GM18502 (cell line): ENCODE measurements around the gene SLC35F6.

Experiments used
- ATAC-seq: cut with Tn5 transposase; IDR thresholded peaks from one replicate; pipeline ENCODE4 v1.9.1; 2021; ENCODE audit warnings: mild to moderate bottlenecking; ENCODE audit not compliant: unreplicated experiment, poor library complexity

The SLC35F6 gene

GRCh38 chr2:26764078-26764887 is at the start of gene SLC35F6:
SLC35F6 (plus strand) TSS chr2:26764284; CDS start chr2:26764350, 66 bp downstream.
- ATAC-seq, result peak; percentile 82

GRCh38 chr2:26715528-26716270 is 48.4 kb upstream of the SLC35F6 start:
- no peak for ATAC-seq

DNA sequence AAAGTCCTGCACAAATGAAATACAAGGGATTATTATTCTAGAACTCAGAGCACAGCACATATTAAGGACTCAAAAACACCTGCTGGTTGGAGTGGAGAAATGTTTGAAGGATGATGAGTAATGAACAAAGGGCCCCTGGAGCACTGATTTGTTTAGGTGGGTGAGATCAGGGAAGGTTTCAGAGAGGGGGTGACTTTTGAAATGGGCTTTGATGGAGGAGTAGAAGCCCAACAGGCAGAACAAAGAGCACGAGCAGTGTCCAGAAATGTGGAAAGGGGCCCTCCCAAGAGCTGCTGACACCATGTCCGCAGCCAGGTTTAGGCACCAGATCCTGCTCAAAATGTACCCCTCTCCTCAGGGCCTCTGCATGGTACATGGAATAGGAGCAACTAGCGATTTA is 47.7 kb upstream of the SLC35F6 start:
- no peak for ATAC-seq

DNA sequence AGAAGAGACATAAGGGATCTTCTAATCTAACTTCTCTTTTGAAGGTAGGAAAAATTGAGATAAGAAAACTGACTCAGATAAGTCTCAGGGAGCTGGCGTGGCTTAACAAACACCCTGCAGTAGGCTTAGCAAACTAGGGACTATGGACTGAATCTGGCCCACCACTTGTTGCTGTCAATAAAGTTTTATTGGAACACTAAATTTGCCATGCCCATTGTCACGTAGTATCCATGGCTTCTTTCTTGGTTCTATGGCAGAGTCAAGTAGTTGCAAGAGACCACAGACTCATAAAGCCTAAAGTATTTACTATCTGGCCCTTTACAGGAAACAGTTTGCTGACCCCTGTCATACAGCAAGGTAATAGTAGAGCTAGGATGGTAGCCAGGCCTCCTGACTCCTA is 47.3 kb upstream of the SLC35F6 start:
- ATAC-seq, result no peak

DNA sequence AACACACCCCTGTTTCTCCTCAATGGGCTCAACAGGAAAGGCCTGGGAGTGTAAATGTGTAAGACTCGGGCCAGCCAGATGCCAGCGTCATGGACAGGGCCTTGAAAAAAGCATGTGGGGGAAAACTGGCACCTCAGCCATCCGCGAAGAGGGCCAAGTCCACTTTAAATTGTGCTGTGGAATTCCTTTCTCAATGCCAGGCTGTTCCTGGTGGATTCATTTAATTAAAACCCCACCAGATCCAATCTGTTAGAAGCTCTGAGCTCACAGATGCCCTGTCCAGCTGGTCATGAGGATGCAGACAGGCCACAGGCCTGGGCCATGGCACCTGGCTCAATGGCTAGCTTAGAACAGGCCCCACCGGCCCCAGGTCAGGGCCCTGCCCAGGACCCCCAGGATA is 46.7 kb upstream of the SLC35F6 start:
- no peak for ATAC-seq

GRCh38 chr2:26718949-26719686 is 45.0 kb upstream of the SLC35F6 start:
- no peak for ATAC-seq

GRCh38 chr2:26720322-26721114 is 43.6 kb upstream of the SLC35F6 start:
- no peak for ATAC-seq

GRCh38 chr2:26721115-26722032 is 42.7 kb upstream of the SLC35F6 start:
- ATAC-seq, result no peak

- no peak for ATAC-seq
Measured at GRCh38 chr2:26722328-26722727, 41.8 kb upstream of the SLC35F6 start.

GRCh38 chr2:26722911-26723310 is 41.2 kb upstream of the SLC35F6 start:
- ATAC-seq, result no peak

- no peak for ATAC-seq
Measured at GRCh38 chr2:26723475-26723874, 40.6 kb upstream of the SLC35F6 start.

DNA sequence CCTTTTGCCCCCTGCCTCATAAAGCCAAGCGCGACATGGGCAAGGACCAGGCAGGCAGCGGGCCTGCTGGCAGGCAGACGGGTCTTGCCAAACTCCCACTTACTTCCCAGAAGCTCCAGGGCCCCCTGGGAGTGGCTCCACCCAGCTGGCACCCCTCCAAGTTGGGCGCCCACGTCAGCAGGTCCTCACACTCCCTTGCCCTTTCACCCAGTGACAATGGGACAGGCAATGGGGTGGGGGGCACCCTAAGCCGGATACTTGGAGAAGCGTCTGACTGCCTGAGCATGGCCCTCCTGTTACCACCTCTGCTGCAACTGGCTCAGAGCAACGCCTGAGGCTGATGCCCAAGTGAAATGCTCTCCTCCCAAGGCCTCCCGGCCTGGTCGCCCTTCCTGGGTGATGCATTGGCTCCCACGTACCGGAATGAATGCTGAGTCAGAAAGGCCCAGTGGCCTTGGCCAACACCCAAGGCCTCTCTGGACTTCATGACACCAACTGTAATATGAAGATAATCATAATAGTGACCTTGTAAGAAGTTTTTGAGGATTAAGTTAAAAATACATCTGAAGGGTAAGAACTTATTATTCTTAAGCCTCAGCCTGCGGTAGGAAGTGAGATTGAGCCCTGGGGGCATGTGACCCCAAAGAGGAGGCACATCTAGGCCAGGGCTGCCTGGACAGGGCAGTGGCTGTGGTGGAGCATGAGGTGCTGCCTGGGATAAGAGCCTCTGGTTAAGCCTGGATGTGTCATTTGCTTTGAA is 39.9 kb upstream of the SLC35F6 start:
- no peak for ATAC-seq

- ATAC-seq, result no peak
Measured at GRCh38 chr2:26724784-26725520, 39.1 kb upstream of the SLC35F6 start.

DNA sequence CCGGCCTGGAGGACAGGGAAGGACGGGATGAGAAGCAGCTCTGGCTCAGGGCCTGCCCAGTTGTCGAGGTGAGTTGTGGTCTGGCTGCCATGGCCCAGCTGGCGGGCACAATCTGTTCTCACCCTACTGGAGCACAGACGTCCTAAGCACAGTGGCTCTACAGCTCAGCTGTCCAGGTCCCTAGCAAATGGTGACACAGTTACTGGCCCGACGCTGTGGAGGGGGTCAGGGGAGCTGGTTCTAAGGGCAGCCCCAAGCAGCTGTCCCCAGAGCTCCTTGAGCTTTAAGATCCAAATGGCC is 38.6 kb upstream of the SLC35F6 start:
- ATAC-seq, result no peak

DNA sequence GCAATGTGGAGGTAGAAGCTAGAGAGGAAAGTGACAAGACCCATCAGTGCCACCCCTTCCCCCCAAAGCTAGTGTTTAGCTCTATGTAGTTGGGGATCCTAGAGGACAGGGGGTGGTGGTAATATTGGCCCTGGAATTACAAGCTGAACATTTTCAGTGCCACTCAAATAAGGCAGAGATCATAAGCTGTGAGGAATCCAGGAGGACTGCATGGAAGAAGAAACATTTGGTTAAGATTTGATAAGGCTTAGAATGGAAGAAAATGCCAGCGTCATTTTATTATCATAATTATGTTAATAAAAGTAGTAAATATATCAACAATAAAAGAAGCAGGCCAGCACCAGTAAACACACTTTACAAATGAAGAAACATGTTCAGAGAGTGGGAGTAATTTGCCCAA is 37.9 kb upstream of the SLC35F6 start:
- ATAC-seq, result no peak

DNA sequence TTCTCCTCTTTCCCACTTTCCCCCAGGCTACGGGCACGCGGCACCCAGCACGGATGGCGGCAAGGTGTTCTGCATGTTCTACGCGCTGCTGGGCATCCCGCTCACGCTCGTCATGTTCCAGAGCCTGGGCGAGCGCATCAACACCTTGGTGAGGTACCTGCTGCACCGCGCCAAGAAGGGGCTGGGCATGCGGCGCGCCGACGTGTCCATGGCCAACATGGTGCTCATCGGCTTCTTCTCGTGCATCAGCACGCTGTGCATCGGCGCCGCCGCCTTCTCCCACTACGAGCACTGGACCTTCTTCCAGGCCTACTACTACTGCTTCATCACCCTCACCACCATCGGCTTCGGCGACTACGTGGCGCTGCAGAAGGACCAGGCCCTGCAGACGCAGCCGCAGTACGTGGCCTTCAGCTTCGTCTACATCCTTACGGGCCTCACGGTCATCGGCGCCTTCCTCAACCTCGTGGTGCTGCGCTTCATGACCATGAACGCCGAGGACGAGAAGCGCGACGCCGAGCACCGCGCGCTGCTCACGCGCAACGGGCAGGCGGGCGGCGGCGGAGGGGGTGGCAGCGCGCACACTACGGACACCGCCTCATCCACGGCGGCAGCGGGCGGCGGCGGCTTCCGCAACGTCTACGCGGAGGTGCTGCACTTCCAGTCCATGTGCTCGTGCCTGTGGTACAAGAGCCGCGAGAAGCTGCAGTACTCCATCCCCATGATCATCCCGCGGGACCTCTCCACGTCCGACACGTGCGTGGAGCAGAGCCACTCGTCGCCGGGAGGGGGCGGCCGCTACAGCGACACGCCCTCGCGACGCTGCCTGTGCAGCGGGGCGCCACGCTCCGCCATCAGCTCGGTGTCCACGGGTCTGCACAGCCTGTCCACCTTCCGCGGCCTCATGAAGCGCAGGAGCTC is 36.2 kb upstream of the SLC35F6 start:
- ATAC-seq, result no peak

DNA sequence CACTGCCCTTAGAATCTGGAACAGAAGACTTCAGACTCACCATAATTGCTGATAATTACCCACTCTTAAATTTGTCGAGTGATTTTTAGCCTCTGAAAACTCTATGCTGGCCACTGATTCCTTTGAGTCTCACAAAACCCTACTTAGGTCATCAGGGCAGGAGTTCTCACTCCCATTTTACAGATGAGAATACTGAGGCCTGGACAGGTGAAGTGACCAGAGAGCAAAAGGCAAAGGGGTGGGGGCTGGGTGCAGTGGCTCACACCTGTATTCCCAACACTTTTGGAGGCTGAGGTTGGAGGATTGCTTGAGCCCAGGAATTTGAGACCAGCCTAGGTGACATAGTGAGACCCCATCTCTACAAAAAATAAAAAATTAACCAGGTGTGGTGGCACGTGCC is 34.8 kb upstream of the SLC35F6 start:
- no peak for ATAC-seq
